HG02943 (cell line): ENCODE measurements around the gene DAO.

ENCODE experiments used
- ATAC-seq: cut with Tn5 transposase; IDR thresholded peaks from one replicate; pipeline ENCODE4 v1.9.1; 2021; ENCODE audit warnings: mild to moderate bottlenecking, low read depth, moderate library complexity; ENCODE audit not compliant: unreplicated experiment

DAO gene

GRCh38 chr12:108915632-108916133 is 35.8 kb downstream of the DAO start:
- ATAC-seq: no peak

GRCh38 chr12:108916336-108916735 is 36.4 kb downstream of the DAO start:
- no peak for ATAC-seq

- no peak for ATAC-seq
These were observed 38.3 kb downstream of the DAO start for GRCh38 chr12:108918206-108918605.

- no peak for ATAC-seq
These were observed 39.2 kb downstream of the DAO start for GRCh38 chr12:108918960-108919642.

- no peak for ATAC-seq
These were observed 42.1 kb downstream of the DAO start for GRCh38 chr12:108921946-108922345.

- ATAC-seq: no peak
These were observed 43.0 kb downstream of the DAO start for GRCh38 chr12:108922918-108923317.

GRCh38 chr12:108928695-108929094 is 48.8 kb downstream of the DAO start:
- no peak for ATAC-seq

GRCh38 chr12:108930155-108930554 is 50.3 kb downstream of the DAO start:
- no peak for ATAC-seq

GRCh38 chr12:108930756-108931155 is 50.9 kb downstream of the DAO start:
- ATAC-seq: no peak

GRCh38 chr12:108933949-108934348 is 54.1 kb downstream of the DAO start:
- no peak for ATAC-seq

- no peak for ATAC-seq
These were observed 55.4 kb downstream of the DAO start for GRCh38 chr12:108935159-108935763.

- ATAC-seq: no peak
These were observed 58.5 kb downstream of the DAO start for GRCh38 chr12:108938247-108938924.

- ATAC-seq: no peak
These were observed 59.7 kb downstream of the DAO start for GRCh38 chr12:108939594-108939993.

- ATAC-seq: no peak
These were observed 60.2 kb downstream of the DAO start for GRCh38 chr12:108940138-108940537.

GRCh38 chr12:108947097-108947496 is 67.2 kb downstream of the DAO start:
- ATAC-seq: no peak

GRCh38 chr12:108948367-108948766 is 68.5 kb downstream of the DAO start:
- ATAC-seq: no peak

- ATAC-seq: no peak
These were observed 70.1 kb downstream of the DAO start for GRCh38 chr12:108949976-108950375.
